Panc1 (cell line): ENCODE results near the gene GTF2F1. TPM values are rescaled to one million over a fixed set of nuclear protein-coding genes. Genes with fewer than 3 reads are reported as not detected.

Source experiments
- ATAC-seq: fragments of 200-7000 bp; cut with Tn5 transposase; 2 replicates; pipeline ENCODE4 v1.9.1; 2020; ENCODE audit warnings: mild to moderate bottlenecking, moderate library complexity
- BruUV-seq: library from RNA; stranded (reverse); fragments of 400-500 nt; replicated peaks from 2 replicates; lab custom pipeline; 2021; lab: Mats Ljungman, UMichigan
- CTCF ChIA-PET: fragments of 300-600 bp; sonication (Branson Sonifier 250); formaldehyde crosslinking; loops from one replicate; lab custom pipeline; 2022; ENCODE audit warnings: antibody characterized with exemption; lab: Charles Lee
- POLR2A ChIA-PET: fragments of 300-600 bp; sonication (Branson Sonifier 250); formaldehyde crosslinking; loops from one replicate; lab custom pipeline; 2022; ENCODE audit warnings: antibody characterized with exemption; lab: Charles Lee
- DNase-seq: peaks from one replicate; pipeline ENCODE4 v3.0.0-alpha.2; 2010; ENCODE audit warnings: low read depth, low spot score
- H3K27ac ChIP-seq: 2 replicates; pipeline ENCODE4 v1.5.1; 2011; ENCODE audit warnings: mild to moderate bottlenecking, low read length, inconsistent platforms
- H3K27me3 ChIP-seq: fragments of 200-500 bp; sonication (Bioruptor generic); 2 replicates; pipeline ENCODE4 v1.6.0; 2014; ENCODE audit warnings: low read length, inconsistent platforms; ENCODE audit not compliant: control insufficient read depth, insufficient read depth
- H3K36me3 ChIP-seq: fragments of 200-500 bp; sonication (Bioruptor generic); 2 replicates; pipeline ENCODE4 v1.5.1; 2014; ENCODE audit warnings: inconsistent platforms, mild to moderate bottlenecking, low read length, moderate library complexity; ENCODE audit not compliant: control insufficient read depth, insufficient read depth
- H3K4me1 ChIP-seq: 2 replicates; pipeline ENCODE4 v1.5.1; 2011; ENCODE audit warnings: inconsistent platforms, mild to moderate bottlenecking, low read length, moderate library complexity; ENCODE audit not compliant: control insufficient read depth, insufficient read depth
- H3K4me3 ChIP-seq, 2 experiments: 2 replicates each; pipeline ENCODE4 v1.5.1; 2011 to 2012; ENCODE audit warnings: low read depth in 2 of 2, low read length in 2 of 2, mild to moderate bottlenecking in 2 of 2, inconsistent platforms in 1 of 2, moderate library complexity in 1 of 2
- H3K9me3 ChIP-seq: fragments of 200-500 bp; sonication (Bioruptor generic); 2 replicates; pipeline ENCODE4 v1.5.1; 2014; ENCODE audit warnings: low read depth, mild to moderate bottlenecking, inconsistent platforms, low read length, moderate library complexity; ENCODE audit not compliant: control insufficient read depth, insufficient read depth
- POLR2AphosphoS5 ChIP-seq: IDR thresholded peaks from 2 replicates; pipeline ENCODE4 v1.6.1; 2012; ENCODE audit warnings: mild to moderate bottlenecking, low read depth, low read length, moderate library complexity
- REST ChIP-seq, 2 experiments: IDR thresholded peaks; 2 replicates each; pipeline ENCODE4 v1.6.1; 2011 to 2012; ENCODE audit warnings: low read depth in 2 of 2, control low read depth in 1 of 2, low read length in 1 of 2, mild to moderate bottlenecking in 1 of 2, moderate library complexity in 1 of 2; ENCODE audit not compliant: insufficient read depth in 1 of 2
- SIN3A ChIP-seq: IDR thresholded peaks from 2 replicates; pipeline ENCODE4 v1.6.1; 2012; ENCODE audit warnings: low read depth, mild to moderate bottlenecking, low read length, moderate library complexity, borderline replicate concordance; ENCODE audit not compliant: insufficient read depth
- TCF7L2 ChIP-seq: IDR thresholded peaks from 2 replicates; pipeline ENCODE4 v1.6.1; 2011; ENCODE audit warnings: mild to moderate bottlenecking, low read depth, low read length, inconsistent platforms
- in situ Hi-C: cut with HindIII; loops from 2 replicates; pipeline ENCODE4 v1.10.0; 2016; ENCODE audit warnings: low sequenced_read_pairs, low pct_unique_long_range_greater_than_20kb
- intact Hi-C: fragments of 100-400 bp; cut with micrococcal nuclease; formaldehyde crosslinking; loops from one replicate; pipeline ENCODE4 v1.10.0; 2022; ENCODE audit not compliant: unreplicated experiment
- total RNA-seq: library from RNA; stranded (reverse); gene quantifications from one replicate; pipeline ENCODE4 v1.2.1, GENCODE V29; 2021; ENCODE audit not compliant: unreplicated experiment
- TF ChIP-seq, protein P1 (sequence below): fragments of 450-650 bp; IDR thresholded peaks from 2 replicates; pipeline ENCODE4 v1.5.1; 2017; ENCODE audit warnings: mild to moderate bottlenecking

GTF2F1 gene
- total RNA-seq, 1 experiment from 2014 or later, result 61.1 TPM

- BruUV-seq, result no TSS peak
- H3K4me1 ChIP-seq, result peaks cover 7% of the 10 kb centered on the region; the same call in 1 of the 2 replicates
- no peaks in the 10 kb centered on the region for H3K9me3 ChIP-seq
- in situ Hi-C loops (no loop called here), intact Hi-C loops (no loop called here)
- DNase-seq, result no peak
- peaks cover 6% of the 10 kb centered on the region for H3K36me3 ChIP-seq
- peak overlapping the region; percentile 93 for H3K27ac ChIP-seq
- H3K27me3 ChIP-seq, result no peaks in the 10 kb centered on the region
- peak overlapping the region; percentile 80 to 94 for H3K4me3 ChIP-seq
- ChIA-PET POLR2A (interaction anchor here (0.7 kb wide), 1 partner anchor 193 kb away, joined by 11 read pairs; no protein-coding TSS in a partner anchor), CTCF (no interaction called here)
- peak; percentile 7 for ATAC-seq
- no peak for TF ChIP-seq POLR2AphosphoS5
- TF ChIP-seq REST (IDR thresholded peaks at IDR 0.05; ENCODE audit: insufficient read depth in 1 of 2, low read depth in 2 of 2, low read length in 1 of 2), result no peak
- no peak for TF ChIP-seq TCF7L2
- TF ChIP-seq, protein P1, sequence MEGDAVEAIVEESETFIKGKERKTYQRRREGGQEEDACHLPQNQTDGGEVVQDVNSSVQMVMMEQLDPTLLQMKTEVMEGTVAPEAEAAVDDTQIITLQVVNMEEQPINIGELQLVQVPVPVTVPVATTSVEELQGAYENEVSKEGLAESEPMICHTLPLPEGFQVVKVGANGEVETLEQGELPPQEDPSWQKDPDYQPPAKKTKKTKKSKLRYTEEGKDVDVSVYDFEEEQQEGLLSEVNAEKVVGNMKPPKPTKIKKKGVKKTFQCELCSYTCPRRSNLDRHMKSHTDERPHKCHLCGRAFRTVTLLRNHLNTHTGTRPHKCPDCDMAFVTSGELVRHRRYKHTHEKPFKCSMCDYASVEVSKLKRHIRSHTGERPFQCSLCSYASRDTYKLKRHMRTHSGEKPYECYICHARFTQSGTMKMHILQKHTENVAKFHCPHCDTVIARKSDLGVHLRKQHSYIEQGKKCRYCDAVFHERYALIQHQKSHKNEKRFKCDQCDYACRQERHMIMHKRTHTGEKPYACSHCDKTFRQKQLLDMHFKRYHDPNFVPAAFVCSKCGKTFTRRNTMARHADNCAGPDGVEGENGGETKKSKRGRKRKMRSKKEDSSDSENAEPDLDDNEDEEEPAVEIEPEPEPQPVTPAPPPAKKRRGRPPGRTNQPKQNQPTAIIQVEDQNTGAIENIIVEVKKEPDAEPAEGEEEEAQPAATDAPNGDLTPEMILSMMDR, result no peak
- TF ChIP-seq SIN3A, result no peak
Measured at GRCh38 chr19:6393983-6394412, 1.0 kb upstream of the GTF2F1 start.

- DNase-seq, result no peak
- H3K27me3 ChIP-seq, result no peaks in the 10 kb centered on the region
- in situ Hi-C loops (no loop called here), intact Hi-C loops (no loop called here)
- peak overlapping the region; percentile 93 for H3K27ac ChIP-seq
- peak overlapping the region; percentile 80 to 94 for H3K4me3 ChIP-seq
- TF ChIP-seq POLR2AphosphoS5 (no peak), TCF7L2 (no peak), SIN3A (no peak), REST (IDR thresholded peaks at IDR 0.05; ENCODE audit: insufficient read depth in 1 of 2, low read depth in 2 of 2, low read length in 1 of 2) (no peak)
- TF ChIP-seq, protein P1, result no peak
- ATAC-seq, result no peak; the same call in 1 of the 2 replicates
- ChIA-PET CTCF (interaction anchor here (0.6 kb wide), 1 partner anchor 414 kb away, joined by 3 read pairs; the partner anchor contains the start of gene RANBP3), POLR2A (no interaction called here)
- peaks cover 7% of the 10 kb centered on the region; the same call in 1 of the 2 replicates for H3K4me1 ChIP-seq
- H3K9me3 ChIP-seq, result no peaks in the 10 kb centered on the region
- H3K36me3 ChIP-seq, result peaks cover 6% of the 10 kb centered on the region
- TSS peak; percentile 86 for BruUV-seq
Measured at GRCh38 chr19:6392221-6393073, 517 bp downstream of the GTF2F1 start.
